GM18508 (cell line): ENCODE data around the gene ANGPTL2.
"Not testable (repeated sequence)": the region's sequence is repeated elsewhere in the genome, so short reads cannot be mapped to it uniquely, and the experiment has no call there.

Experiments used
- ATAC-seq: cut with Tn5 transposase; IDR thresholded peaks from one replicate; pipeline ENCODE4 v1.9.1; 2021; ENCODE audit warnings: moderate number of reproducible peaks; ENCODE audit not compliant: insufficient read depth, unreplicated experiment

ANGPTL2 gene, protein sequence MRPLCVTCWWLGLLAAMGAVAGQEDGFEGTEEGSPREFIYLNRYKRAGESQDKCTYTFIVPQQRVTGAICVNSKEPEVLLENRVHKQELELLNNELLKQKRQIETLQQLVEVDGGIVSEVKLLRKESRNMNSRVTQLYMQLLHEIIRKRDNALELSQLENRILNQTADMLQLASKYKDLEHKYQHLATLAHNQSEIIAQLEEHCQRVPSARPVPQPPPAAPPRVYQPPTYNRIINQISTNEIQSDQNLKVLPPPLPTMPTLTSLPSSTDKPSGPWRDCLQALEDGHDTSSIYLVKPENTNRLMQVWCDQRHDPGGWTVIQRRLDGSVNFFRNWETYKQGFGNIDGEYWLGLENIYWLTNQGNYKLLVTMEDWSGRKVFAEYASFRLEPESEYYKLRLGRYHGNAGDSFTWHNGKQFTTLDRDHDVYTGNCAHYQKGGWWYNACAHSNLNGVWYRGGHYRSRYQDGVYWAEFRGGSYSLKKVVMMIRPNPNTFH

DNA sequence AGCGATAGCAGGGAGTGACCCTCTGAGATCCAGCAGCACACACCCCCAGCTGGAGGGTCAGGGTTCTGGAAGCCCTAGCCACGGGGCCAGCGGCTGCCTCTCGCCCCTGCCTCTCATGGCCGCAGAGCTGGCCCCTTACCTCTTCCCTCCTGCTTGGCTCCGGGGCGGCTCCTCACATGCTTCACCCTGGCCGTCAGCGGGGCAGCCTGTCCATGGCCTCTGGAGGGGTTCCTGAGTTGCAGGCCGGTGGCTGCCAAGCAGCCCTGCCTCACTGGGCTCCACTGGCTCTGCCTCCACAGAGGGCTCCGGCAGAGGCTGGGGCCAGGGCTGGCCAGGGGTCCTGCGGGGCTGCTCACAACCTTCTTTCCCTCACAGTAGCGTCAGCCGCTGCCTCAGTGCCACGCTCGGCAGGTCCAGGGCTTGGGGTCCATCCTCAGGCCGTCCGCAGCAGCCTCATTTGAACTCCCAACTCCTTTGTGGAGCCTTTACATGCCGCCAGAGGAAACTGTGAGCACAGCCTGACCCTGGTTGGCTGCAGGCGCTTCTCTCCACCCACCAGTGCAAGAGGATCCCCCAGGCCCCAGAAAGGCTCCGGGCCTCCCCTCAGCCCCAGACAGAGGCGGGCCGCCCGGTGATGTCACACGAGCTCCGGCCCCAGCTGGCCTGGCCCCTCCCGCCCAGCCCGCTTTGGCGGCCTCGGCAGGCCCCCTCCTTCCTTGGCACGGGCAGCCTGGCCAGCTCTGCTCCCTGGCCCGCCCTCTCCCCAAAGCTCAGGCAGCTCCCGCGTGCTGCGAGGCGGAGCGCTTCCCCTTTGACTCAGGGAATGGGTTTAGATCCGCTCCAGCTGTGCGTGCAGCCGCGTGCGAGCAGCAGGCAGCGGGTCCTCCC is at the start of gene ANGPTL2:
Gene ANGPTL2 (minus strand): TSS at position 460 of the 888 bp plus-strand sequence. CDS start 13,904 bp downstream, outside the sequence.
- no peak for ATAC-seq

DNA sequence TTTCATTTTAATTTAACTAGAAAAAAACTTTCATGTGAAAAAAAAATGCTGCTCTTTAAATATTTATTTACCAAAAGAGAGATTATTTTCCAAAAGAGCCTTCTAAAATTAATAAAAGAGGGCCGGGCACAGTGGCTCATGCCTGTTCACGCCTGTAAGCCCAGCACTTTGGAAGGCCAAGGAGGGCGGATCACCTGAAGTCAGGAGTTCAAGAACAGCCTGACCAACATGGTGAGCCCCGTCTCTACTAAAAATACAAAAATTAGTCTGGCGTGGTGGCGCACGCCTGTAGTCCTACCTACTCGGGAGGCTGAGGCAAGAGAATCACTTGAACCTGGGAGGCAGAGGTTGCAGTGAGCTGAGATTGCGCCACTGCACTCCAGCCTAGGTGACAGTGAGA is 48.9 kb upstream of the ANGPTL2 start:
- not testable (repeated sequence) for ATAC-seq

DNA sequence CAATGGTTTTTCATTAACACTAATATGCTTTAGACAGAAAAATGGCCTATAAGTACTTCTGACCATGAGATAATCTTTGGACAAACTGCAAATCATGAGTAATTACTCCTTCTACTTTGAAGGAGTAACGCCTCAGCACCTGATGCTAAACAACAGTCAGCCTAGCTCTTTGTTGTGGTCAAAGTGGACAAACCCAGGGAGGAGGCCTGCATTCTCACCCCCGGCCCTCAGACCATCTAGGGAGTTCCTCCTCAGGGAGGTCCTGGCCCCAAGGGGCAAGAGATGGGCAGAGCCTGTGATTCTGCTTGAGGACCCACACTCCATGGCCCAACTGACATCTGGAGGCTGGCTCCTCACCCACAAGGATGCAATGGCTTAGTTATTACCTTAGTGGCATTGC is 48.2 kb upstream of the ANGPTL2 start:
- ATAC-seq = no peak

DNA sequence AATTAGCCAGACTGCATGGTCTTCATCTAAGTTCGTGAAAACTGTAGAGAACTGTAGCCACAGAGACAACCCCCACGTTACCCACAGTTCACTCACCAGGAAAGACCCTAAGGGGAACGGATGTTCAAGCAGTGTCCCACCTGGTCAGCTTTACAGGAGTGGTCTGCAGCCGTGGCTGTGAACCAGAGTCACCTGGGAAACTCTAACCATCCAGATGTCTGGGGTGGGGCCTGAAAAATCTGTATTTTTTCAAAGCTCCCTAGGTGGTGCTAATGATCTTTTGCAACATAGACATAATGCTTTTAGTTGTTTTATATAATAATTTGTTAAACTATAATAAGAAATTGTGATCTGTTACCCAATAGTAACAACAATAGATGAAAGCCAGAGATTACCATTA is 47.7 kb upstream of the ANGPTL2 start:
- no peak for ATAC-seq

DNA sequence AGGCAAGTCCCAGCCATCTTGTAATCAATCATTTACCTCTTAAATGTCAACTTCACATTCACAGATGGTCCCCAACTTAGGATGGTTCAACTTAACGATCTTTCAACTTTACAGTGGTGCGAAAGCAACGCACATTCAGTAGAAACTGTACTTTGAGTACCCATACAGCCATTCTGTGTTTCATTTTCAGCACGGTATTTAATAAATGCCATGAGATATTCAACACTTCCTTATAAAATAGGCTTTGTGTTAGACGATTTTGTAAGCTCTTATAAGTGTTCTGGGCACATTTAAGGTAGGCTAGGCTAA is 47.1 kb upstream of the ANGPTL2 start:
- ATAC-seq = no peak

DNA sequence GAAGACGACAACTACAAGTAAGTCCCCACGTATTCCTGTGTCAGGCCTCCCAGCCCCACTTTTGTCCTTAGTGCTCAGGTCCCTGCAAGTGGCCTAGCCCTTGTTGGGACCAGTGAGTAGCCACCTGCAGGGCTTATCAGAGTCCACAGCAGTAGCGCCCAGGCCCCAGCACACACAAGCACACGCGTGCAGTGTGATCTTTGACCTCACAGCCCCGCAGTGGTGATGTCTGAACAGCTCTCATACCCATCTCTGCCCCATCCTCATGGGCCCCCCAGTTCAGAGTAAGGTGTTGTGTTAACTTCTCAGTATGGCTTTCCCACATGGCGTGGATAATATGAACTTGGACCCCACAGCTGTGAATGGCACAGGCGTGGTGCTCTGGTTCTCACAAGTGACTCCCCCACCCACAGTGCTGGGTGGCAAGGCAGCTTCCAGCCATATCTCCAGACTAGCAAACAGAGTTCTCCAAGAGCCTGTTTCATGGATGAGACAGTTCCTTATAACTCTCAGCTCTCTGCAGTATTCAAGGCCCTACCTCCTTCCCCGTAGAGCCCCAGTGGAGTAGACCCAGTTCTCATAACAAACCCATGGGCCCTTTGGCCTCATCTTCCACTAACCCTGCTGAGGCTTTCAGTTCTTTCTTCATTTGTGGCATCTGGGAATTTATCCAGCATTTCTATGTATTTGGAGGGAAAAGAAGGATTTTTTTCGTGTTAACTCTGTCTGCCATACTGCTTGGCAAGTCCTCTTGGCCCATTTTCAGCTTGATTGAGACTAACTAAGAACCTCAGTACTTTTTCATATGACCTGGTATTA is 46.5 kb upstream of the ANGPTL2 start:
- no peak for ATAC-seq

DNA sequence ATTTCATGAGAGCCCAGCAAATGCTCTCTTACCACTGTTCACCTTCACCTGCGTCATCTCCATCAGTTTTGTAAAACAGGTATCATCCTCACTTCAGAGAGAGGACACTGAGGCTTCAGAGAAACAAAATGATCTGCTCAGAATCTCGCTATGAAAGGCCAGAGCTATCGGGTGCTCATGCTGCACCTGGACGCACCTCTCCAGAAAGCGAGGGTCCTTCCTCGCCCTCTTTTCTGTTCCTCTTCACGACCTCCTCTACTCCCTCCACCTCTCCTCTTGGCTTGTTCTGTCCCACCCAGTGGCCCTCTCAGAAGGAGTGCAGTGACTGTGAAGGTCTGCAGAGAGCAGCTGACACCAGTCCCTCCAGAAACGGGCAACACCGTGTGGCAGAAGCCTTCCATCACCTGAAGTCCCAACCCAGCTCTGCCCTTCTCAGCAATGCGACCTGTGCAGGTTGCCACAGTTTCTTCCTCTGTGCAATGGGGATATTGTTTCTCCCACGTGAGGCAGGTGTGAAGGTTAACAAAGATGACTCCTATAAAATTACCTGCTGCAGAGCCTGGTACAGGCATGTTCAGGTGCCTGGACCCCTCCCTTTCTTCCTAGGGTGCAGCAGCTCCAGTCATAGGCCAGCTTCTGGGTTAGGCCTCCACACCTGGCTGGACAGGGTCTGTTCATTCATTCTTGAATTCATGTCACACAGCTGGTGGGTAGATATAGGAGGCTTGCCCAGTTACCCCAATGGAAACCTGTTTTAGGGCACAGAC is 45.3 kb upstream of the ANGPTL2 start:
- no peak for ATAC-seq

DNA sequence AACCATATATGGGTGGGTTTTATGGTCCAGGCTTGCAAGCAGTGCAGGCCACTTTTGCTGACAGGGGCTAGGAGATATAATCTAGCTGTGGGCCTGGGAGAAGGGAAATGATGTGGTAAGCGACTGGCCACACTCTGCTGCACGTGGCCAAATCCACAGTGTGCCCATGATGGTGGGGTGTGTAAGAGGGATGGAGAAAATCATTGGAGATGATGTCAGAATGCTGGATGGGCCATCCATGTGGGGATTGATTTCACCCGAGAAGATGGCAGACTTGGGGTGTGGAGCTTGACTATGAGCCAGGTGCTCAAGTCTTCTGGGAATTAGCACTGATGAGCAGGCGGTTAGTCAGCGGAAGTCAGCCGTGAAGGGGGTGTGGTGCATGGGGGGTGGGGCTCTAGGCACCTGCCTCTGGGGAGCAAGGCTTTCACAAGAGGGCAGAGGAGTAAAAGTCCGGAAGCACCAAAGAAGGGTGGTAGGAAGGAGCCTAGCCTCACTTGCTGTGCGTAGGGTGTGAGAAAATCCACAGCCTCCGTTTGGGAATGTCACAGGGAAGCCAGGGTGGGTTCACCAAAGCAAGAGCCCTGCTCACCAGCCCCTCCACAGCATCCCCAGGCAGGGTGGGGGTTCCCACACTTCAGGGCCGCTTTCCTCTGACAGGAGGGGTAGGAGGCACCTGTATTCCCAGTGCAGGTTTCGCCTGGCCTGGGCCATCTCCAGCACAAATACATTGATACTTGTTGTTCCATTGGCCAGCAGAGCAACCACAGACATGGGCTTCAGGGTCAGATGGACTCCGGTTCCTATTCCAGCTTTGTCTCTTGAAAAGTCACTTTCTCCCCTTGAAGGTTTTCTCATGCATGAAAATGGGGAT is 44.5 kb upstream of the ANGPTL2 start:
- no peak for ATAC-seq

DNA sequence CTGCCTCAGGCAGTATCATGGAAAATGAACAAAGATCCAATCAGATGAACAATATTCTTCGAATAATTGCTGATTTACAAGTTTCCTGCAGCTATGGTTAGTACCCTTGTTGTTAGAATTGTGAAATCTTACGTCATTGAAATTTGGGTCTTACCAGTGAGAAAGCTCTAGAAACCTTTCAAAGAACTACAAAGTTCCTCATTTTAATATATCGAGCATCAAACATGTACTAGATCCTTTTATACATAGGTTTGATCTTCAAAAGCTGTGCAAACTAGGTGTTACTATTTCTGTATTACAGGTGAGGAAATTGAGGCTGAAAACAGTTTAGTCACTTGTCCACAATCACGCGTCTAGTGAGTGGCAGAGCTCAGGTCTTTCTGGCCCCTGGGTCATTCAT is 43.7 kb upstream of the ANGPTL2 start:
- ATAC-seq = no peak

DNA sequence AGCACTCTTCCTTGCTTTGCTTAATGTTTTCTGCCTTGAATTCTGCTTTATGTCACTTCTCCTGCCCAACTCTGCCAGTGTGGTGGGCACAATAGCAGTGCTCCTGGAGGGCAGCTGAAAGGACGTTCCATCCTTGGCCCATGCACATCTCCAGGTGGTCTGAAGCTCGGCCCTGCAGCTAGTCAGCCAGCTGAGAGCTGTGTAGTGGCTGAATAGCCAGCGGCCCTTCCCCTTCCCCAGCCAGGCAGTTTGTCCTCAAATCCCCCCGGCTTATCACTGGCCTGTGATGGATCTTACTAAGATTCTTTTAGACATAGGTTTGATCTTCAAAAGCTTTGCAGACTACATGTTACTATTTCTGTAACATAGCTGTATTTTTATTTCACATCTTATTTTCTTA is 42.7 kb upstream of the ANGPTL2 start:
- ATAC-seq = no peak

DNA sequence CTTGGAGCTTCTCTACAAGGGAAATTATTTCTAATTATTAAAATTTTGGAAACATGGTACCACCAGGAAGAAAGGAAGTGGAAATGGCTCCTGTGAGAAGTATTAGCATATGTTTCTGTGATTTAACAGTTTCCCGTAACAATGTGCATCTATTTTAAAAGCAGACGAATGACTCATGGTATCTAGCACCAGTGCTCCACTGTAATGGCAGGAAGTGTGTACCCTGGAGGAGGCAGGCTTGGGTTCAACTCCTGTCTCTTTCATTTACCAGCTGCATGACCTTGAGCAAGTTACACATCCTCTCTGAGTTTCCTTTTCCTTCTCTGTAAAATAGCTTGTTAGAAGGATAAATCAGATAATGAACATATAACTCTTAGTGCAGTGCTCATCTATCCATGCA is 41.0 kb upstream of the ANGPTL2 start:
- ATAC-seq = no peak

DNA sequence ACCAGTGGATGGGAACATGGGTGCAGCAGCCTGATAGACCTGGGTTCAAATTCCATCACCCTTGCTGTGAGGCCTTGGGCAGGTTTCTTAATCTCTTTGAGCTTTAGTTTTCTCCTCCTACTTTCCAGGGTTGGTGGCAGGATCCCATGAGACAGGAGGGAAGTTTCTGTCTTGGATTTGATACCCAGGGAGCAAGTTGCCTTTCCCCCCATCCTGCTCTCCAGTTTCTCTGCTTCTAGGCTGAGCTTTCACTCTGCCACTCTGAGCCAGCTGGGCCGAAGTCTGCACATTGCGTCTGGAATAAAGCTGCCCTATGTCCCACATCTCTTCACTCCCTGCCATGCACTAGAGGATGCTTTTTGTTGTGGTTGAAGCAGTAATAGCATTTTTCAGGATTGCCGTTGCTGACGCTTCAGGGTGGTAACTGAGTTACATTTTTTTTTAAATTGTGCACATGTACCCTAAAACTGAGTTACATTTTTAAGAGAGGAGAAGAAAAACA is 40.5 kb upstream of the ANGPTL2 start:
- no peak for ATAC-seq

DNA sequence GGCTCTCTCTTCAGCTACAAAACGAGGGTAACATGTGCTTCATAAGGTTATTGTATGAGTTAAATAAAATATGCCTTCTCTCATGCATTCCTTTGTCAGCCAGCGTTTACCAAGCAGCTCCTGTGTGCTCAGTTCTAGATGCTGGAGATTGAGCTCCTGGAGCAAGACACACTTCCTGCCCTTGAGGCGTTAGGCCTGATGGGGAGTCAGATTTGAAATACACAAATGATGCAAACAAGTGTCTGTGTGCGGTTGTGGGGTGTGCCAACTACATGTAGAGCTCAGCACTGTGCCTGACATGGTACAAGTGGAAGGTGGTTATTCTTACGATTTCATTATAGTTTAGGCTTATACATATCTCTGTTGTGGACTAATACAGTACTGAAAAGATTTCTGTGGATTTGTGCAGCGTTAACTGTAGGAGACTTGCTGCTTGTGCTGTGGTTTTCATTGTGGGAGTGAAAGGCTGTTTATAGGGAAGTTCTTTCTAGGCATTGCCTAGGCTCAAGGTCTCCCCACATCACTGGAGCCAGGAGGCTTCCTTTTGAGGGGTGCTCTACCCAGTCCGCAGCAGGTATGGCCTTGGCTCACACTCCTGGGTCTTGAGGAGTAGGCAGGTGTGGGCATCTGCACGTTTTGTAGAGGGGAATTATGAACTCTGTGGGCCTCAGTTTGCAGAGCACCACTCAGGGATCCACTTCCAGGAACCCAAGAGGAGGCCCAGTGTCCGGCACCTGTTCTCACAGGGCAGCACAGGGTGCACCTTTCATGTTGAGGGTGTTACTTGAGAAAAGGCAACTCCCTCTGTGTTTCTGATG is 39.8 kb upstream of the ANGPTL2 start:
- no peak for ATAC-seq

DNA sequence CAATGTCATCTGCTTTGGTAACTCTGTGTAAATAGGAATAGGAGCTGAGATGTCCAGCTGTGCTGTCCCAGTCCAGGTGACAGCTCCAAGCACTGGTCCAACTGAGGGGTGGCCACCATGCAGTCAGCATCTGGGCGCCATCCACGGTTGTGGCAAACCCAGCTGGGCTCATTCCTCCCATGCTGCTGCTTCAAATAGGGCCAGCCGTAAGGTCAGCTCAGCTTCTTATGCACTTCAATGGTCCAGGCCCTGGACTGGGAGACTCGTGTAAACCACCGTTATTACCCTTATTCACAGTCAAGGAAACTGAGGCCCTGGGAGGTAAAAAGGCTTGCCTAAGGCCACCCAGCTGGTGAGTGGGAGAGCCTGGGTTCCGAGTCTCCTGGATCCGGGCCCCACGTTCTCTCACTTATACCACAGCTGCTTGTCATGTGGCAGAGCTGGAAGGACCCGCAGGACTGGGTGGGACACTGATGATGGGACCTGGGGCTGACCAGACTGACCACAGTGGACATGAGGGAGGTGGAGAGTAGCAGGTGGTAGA is 38.7 kb upstream of the ANGPTL2 start:
- ATAC-seq = no peak

DNA sequence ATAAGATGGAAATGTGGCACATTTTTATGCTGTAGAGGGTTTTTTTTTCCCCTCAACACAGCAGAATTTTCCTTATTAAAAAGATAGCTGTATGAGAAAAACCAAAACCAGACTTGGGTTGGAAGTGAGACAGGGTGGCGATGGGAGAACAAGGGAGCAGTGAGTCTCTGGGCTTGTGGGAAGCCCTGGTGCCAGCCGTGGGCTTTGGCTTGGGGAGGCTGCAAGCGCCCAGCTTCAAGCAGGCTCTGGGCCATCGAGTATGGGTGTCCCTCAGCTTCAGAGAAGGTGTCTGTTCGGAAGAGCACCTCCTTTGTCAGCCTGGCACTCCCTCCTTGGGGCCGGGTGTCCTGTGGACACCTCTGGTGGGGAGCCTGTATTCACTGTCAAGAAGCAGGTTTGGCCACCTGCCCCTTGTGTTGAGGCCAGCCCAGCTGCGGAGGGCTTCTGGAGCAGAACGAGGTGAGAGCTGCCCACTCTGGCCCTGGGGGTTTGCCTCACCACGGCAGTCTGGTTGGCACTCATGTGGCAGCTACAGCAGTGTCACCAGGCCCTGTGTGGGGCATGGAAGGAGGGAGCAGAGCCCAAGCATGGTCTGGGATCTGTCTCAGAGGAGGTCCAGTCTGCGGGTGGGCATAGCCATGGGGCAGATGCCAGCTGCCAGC is 37.6 kb upstream of the ANGPTL2 start:
- ATAC-seq = no peak

DNA sequence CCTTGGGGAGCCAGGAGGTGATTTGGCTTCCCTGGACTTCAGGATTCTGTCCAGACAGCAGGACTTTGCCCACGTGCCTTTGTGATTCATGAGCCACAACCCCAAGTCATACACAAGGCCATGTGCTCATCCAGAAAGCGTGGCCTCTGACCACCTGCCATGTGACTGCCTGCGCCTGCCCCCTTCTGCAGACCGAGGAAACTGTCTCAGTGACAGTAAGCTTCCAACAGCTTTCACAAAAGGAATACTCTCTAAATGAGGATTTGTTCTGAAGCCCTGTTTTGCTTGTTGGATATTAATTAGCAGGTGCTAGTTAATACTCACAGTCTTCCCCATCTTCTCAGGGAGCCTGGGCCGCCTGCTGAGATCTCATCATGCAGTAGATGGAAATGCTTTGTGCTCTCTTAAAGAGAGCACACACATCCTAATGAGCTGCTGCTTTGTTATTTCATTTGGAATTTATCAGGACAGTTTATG is 36.9 kb upstream of the ANGPTL2 start:
- no peak for ATAC-seq

DNA sequence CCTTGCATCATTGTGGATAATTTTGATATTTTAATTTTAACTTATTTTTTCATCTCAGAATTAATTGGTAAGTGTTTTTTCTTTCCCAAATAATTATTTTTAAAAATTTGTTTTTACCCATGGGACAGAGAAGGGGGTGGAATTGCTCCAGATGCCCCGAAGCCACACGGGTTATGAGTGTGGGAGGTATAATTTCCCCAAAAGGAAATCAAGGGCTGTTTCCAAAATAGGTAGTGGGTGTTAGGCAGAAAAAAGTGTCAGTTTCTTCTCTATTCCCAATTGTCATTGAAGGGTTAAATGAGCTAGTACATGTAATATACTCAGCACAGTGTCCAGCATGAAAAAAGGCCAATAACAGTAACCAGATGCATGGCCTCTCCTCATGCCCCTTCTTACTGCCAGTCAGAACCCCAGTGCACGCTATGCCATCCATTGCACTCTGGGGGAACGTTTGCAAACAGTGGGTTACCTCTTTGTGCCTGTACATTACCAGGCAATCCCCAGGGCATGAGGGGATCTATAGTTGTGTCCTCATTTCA is 36.4 kb upstream of the ANGPTL2 start:
- no peak for ATAC-seq
